Ascending aorta (tissue), 2 donors: ENCODE data around the gene GGPS1. TPM values are rescaled to one million over a fixed set of nuclear protein-coding genes. Genes with fewer than 3 reads are reported as not detected.

Experiments
- DNase-seq, 2 donors: peaks; one replicate each; pipeline ENCODE4 v3.0.0-alpha.2; 2019; ENCODE audit warnings: low spot score in 2 of 2
- H3K27ac ChIP-seq, 2 donors: fragments of 200-600 bp; sonication (generic); one replicate each; pipeline ENCODE4 v1.5.1; 2016 to 2017; ENCODE audit warnings: mild to moderate bottlenecking in 1 of 2
- H3K27me3 ChIP-seq: fragments of 200-600 bp; sonication (generic); one replicate; pipeline ENCODE4 v1.5.1; 2017
- H3K36me3 ChIP-seq, 2 donors: fragments of 200-600 bp; sonication (generic); one replicate each; pipeline ENCODE4 v1.5.1; 2016
- H3K4me1 ChIP-seq, 2 donors: fragments of 200-600 bp; sonication (generic); one replicate each; pipeline ENCODE4 v1.5.1; 2016 to 2017; ENCODE audit warnings: mild to moderate bottlenecking in 1 of 2
- H3K4me3 ChIP-seq, 2 donors: fragments of 200-600 bp; sonication (generic); one replicate each; pipeline ENCODE4 v1.5.1; 2016 to 2017; ENCODE audit warnings: mild to moderate bottlenecking in 1 of 2
- H3K9me3 ChIP-seq, 2 donors: fragments of 200-600 bp; sonication (generic); one replicate each; pipeline ENCODE4 v1.5.1; 2016
- intact Hi-C: fragments of 100-400 bp; cut with DNase I; formaldehyde crosslinking; loops from one replicate; pipeline ENCODE4 v1.15.1; 2023
- total RNA-seq: library from RNA; depleted of rRNA; stranded (reverse); fragments of >200 nt; gene quantifications from one replicate; pipeline ENCODE4 v1.1.0, GENCODE V29; 2016
- TF ChIP-seq, protein P1 (sequence below), 3 experiments: fragments of 200-600 bp in 2 of 3; fragments of 450-650 bp in 1 of 3; sonication (generic) in 2 of 3; IDR thresholded peaks; one replicate each; pipeline ENCODE4 v1.5.1; 2016 to 2019; ENCODE audit warnings: antibody characterized with exemption in 3 of 3, mild to moderate bottlenecking in 1 of 3, moderate library complexity in 1 of 3

GGPS1 gene
- total RNA-seq, 1 donor from 2014 or later, result 7.2 TPM

DNA sequence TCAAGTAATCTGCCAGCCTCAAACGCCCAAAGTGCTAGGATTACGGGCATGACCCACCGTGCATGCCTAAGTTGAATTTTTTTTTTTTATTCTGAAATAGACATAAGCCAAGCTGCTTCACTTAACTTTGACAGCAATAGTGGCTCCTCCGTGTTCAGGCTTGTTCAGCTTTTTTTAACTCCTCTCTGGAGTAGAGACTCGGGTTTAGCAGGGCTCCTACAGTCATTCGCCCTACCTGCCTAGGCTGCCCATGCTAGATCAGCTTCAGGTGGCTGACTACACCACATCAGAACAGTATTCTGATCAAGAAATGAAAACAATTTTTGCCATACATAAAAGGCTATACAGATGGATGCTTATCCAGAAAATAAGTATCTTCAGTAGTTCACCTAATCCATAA, 15.1 kb upstream of the GGPS1 start:
- DNase-seq, result no peak
- Histone ChIP-seq H3K27ac (no peak overlapping the region), H3K36me3 (peaks cover 0 to 1% of the 10 kb centered on the region in 2 donors), H3K4me3 (no peak overlapping the region), H3K27me3 (no peaks in the 10 kb centered on the region), H3K9me3 (no peaks in the 10 kb centered on the region), H3K4me1 (peaks cover 0 to 14% of the 10 kb centered on the region in 2 donors)
- TF ChIP-seq, protein P1, sequence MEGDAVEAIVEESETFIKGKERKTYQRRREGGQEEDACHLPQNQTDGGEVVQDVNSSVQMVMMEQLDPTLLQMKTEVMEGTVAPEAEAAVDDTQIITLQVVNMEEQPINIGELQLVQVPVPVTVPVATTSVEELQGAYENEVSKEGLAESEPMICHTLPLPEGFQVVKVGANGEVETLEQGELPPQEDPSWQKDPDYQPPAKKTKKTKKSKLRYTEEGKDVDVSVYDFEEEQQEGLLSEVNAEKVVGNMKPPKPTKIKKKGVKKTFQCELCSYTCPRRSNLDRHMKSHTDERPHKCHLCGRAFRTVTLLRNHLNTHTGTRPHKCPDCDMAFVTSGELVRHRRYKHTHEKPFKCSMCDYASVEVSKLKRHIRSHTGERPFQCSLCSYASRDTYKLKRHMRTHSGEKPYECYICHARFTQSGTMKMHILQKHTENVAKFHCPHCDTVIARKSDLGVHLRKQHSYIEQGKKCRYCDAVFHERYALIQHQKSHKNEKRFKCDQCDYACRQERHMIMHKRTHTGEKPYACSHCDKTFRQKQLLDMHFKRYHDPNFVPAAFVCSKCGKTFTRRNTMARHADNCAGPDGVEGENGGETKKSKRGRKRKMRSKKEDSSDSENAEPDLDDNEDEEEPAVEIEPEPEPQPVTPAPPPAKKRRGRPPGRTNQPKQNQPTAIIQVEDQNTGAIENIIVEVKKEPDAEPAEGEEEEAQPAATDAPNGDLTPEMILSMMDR (IDR thresholded peaks at IDR 0.05), result no peak
- intact Hi-C loops, result no loop called here

DNA sequence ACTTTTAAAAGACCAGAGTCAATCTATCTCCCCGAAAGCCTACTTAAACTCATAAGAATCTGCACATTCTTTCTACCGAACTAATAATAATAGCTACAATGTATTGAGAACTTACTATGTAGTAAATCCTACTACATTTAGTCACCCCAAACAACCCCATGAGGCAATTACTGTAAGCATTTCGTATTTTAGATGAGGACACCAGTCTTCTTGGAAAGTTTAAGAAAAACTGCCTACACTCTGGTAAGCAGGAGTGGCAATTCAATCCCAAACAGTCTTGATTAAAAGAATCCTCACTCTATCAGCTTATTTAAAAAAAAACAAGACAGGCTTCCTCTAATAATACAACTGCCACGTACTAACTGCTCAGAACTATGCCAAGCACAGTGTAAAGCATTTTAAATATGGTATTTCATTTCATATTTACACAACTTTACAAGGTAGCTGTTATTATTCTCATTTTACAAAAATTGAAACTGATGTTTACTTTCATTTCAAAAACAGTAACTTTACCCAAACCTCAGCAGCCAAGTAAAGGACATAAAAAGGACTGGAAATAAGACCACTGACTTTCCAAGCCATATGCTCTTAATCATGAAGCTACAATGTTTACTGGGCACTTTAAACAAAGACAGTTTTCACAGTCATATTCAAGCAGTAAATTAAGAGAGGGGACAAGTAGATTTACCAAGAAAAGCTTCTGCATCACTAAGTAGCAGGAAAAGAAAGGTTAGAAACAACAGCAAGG, 14.3 kb upstream of the GGPS1 start:
- H3K27ac ChIP-seq, result no peak overlapping the region
- TF ChIP-seq, protein P1 (IDR thresholded peaks at IDR 0.05), result no peak
- H3K9me3 ChIP-seq, result no peaks in the 10 kb centered on the region
- peaks cover 0 to 14% of the 10 kb centered on the region in 2 donors for H3K4me1 ChIP-seq
- no peak overlapping the region for H3K4me3 ChIP-seq
- no peaks in the 10 kb centered on the region for H3K27me3 ChIP-seq
- intact Hi-C loops, result no loop called here
- peaks cover 0 to 10% of the 10 kb centered on the region in 2 donors for H3K36me3 ChIP-seq
- DNase-seq, result no peak

DNA sequence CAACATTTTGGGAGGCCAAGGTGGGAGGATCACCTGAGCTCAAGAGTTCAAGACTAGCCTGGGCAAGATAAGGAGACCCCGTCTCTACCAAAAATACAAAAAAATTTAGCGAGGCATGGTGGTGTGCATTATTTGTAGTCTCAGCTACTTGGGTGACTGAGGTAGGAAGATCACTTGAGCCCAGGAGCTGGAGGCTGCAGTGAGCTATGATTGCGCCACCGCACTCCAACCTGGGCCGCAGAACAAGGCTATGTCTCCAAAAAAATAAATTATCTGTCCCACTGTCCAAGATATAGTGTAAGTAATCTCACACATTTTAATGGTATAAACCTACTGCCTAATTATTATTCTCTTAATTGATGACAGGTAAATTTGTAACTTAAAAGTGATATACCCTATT, 13.2 kb upstream of the GGPS1 start:
- H3K4me1 ChIP-seq, result peaks cover 0 to 14% of the 10 kb centered on the region in 2 donors
- no peak for DNase-seq
- H3K27ac ChIP-seq, result no peak overlapping the region
- H3K36me3 ChIP-seq, result peaks cover 0 to 13% of the 10 kb centered on the region in 2 donors
- TF ChIP-seq, protein P1 (IDR thresholded peaks at IDR 0.05), result no peak
- intact Hi-C loops, result no loop called here
- no peak overlapping the region for H3K4me3 ChIP-seq
- H3K9me3 ChIP-seq, result no peaks in the 10 kb centered on the region
- H3K27me3 ChIP-seq, result no peaks in the 10 kb centered on the region

DNA sequence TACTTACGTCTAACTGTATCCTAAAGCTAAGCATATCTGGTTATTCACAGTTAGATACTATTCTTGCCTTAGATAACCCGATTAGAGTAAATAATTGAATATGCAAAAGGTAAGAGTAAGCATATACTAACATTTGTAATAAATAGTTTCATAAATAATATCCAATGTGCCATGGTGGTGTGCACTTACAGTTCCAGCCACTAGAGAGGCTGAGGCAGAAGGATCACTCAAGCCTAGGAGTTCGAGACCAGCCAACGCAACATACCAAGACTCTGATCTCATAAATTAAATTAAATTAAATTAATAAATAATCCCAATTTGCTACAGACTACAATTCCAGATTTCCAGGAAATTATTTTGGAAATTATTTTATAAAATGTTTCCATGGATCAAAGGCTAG, 12.6 kb upstream of the GGPS1 start:
- Histone ChIP-seq H3K36me3 (peaks cover 0 to 13% of the 10 kb centered on the region in 2 donors), H3K4me1 (peaks cover 0 to 14% of the 10 kb centered on the region in 2 donors), H3K27ac (no peak overlapping the region), H3K27me3 (no peaks in the 10 kb centered on the region), H3K9me3 (no peaks in the 10 kb centered on the region), H3K4me3 (no peak overlapping the region)
- DNase-seq, result no peak
- intact Hi-C loops, result no loop called here
- TF ChIP-seq, protein P1 (IDR thresholded peaks at IDR 0.05), result no peak

DNA sequence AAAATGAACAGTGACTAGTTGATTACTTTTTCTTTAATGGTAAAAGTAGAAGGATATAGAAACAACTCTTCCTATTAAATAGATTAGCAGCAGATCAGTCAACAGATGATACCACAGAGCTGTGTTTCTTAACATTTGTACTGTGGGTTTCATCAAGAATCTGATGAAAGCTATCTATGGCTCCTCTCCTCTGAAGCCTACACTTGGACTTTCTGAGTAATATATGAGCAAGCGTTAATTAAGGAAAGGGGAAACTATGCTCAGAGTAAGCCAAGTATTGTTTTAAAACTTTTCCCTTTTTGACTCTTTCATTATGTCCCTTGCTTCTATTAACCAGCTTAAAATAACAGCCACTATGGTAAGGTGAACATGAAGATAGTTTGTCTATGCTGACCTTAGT, 11.2 kb upstream of the GGPS1 start:
- Histone ChIP-seq H3K27me3 (no peaks in the 10 kb centered on the region), H3K27ac (no peak overlapping the region), H3K9me3 (no peaks in the 10 kb centered on the region), H3K4me3 (no peak overlapping the region), H3K36me3 (peaks cover 0 to 13% of the 10 kb centered on the region in 2 donors), H3K4me1 (peaks cover 0 to 10% of the 10 kb centered on the region in 2 donors)
- TF ChIP-seq, protein P1 (IDR thresholded peaks at IDR 0.05), result no peak
- DNase-seq, result no peak
- intact Hi-C loops, result no loop called here
